ENCODE measurements around the gene LMAN1. TPM values are rescaled to one million over a fixed set of nuclear protein-coding genes. Genes with fewer than 3 reads are reported as not detected.

LMAN1 gene
- total RNA-seq, 1 experiment from 2014 or later: 73.7 TPM

- CTCF ChIA-PET: interaction anchor here (0.8 to 1.6 kb wide), 3 partner anchors 9 to 84 kb away, joined by 4 to 7 read pairs (median 4); no protein-coding TSS in a partner anchor
These were observed 40.5 kb downstream of the LMAN1 start, which contains the start of gene CPLX4 for GRCh38 chr18:59318460-59319050. TSS of gene CPLX4 (minus strand) at chr18:59318649. CDS start at chr18:59318462, 187 bp downstream.

More at GRCh38 chr18:59318460-59319050, 40.5 kb downstream of the LMAN1 start, which contains the start of gene CPLX4:
- TF ChIP-seq MAX (IDR thresholded peaks at IDR 0.05) (no peak), EGR1 (IDR thresholded peaks at IDR 0.05; ENCODE audit: low read depth) (no peak), ZNF274 (IDR thresholded peaks at IDR 0.05; ENCODE audit: low read depth, low read length) (no peak), SRF (IDR thresholded peaks at IDR 0.05; ENCODE audit: low read depth) (no peak), EZH2 (IDR thresholded peaks at IDR 0.05) (no peak)
- TF ChIP-seq, protein P1, sequence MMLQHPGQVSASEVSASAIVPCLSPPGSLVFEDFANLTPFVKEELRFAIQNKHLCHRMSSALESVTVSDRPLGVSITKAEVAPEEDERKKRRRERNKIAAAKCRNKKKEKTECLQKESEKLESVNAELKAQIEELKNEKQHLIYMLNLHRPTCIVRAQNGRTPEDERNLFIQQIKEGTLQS (IDR thresholded peaks at IDR 0.05): no peak
- TF ChIP-seq, protein P2, sequence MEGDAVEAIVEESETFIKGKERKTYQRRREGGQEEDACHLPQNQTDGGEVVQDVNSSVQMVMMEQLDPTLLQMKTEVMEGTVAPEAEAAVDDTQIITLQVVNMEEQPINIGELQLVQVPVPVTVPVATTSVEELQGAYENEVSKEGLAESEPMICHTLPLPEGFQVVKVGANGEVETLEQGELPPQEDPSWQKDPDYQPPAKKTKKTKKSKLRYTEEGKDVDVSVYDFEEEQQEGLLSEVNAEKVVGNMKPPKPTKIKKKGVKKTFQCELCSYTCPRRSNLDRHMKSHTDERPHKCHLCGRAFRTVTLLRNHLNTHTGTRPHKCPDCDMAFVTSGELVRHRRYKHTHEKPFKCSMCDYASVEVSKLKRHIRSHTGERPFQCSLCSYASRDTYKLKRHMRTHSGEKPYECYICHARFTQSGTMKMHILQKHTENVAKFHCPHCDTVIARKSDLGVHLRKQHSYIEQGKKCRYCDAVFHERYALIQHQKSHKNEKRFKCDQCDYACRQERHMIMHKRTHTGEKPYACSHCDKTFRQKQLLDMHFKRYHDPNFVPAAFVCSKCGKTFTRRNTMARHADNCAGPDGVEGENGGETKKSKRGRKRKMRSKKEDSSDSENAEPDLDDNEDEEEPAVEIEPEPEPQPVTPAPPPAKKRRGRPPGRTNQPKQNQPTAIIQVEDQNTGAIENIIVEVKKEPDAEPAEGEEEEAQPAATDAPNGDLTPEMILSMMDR (IDR thresholded peaks at IDR 0.05 in 2 of 3, conservative IDR thresholded peaks at IDR 0.05 in 1 of 3; ENCODE audit: borderline replicate concordance in 1 of 3, insufficient read depth in 1 of 3, low read depth in 2 of 3, low read length in 2 of 3): no peak
- Histone ChIP-seq H3K4me3 (replicated peaks in 1 of 2; ENCODE audit: low read depth in 1 of 2, low read length in 2 of 2) (no peak within 1 kb of the TSS), H3K4me2 (ENCODE audit: low read length) (no peak within 1 kb of the TSS), H3K4me1 (ENCODE audit: control insufficient read depth in 1 of 2, insufficient read depth in 2 of 2, low read length in 2 of 2) (no peaks in the 10 kb centered on the region), H3K36me3 (ENCODE audit: control insufficient read depth in 1 of 2, insufficient read depth in 2 of 2, low read length in 2 of 2) (no peaks in the 10 kb centered on the region), H3K27ac (ENCODE audit: low read depth, low read length) (no peak within 1 kb of the TSS), H3K79me2 (ENCODE audit: insufficient read depth, low read length) (no peaks in the 10 kb centered on the region), H3K9me3 (ENCODE audit: control insufficient read depth in 1 of 2, insufficient read depth in 1 of 2, low read depth in 1 of 2, low read length in 2 of 2) (no peaks in the 10 kb centered on the region), H2AFZ (ENCODE audit: low read depth, low read length, poor library complexity, severe bottlenecking) (no peak within 1 kb of the TSS), H3K9ac (ENCODE audit: low read length) (no peak within 1 kb of the TSS), H3K27me3 (ENCODE audit: insufficient read depth, low read length) (peaks cover 4% of the 10 kb centered on the region), H4K20me1 (ENCODE audit: insufficient read depth) (no peaks in the 10 kb centered on the region), H3K9me2 (ENCODE audit: insufficient read depth) (no peaks in the 10 kb centered on the region)
- no TSS peak for BruUV-seq (replicated peaks)
- RAD21 ChIA-PET (ENCODE audit: low non-redundant PET in 1 of 2, low total read pairs in 2 of 2, uncharacterized antibody in 2 of 2, unreplicated experiment in 2 of 2): no interaction called here
- ATAC-seq (no peak), DNase-seq (ENCODE audit: low read depth, low spot score) (no peak)
- POLR2A ChIA-PET: no interaction called here
- intact Hi-C loops (cut with micrococcal nuclease): no loop called here

Data from HCT116 (cell line).